ENCODE measurements around the gene LFNG. TPM values are rescaled to one million over a fixed set of nuclear protein-coding genes. Genes with fewer than 3 reads are reported as not detected.

Gene LFNG
- polyA plus RNA-seq, 1 experiment = 3.1 TPM

DNA sequence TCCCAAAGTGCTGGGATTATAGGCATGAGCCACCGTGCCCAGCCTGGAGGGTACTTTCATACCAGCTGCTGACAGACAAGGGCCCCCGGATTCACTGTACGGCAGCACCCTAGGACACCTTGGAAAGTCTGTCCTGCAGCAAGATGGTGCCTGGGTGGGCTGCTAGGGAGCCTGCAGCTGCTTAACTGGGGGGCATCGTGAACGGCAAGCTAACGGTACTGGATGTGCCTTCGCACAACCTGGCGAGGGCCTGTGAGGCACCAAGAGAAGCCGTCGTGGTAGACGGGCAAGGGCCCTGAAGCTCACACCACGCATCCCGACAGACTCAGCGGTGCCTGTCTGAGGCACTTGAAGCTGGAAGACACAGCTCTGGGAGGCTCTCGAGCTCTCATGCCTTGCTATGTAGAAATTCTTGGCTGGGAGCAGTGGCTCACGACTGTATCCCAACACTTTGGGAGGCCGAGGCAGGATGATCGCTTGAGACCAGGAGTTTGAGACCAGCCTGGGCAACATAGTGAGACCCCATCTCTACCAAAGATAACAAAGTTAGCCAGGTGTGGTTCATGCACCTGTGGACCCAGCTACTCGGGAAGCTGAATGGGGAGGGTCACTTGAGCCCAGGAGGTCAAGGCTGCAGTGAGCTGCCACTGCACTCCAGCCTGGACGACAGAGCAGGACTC is 26.3 kb downstream of the LFNG start:
- POLR2A ChIA-PET = no interaction called here

DNA sequence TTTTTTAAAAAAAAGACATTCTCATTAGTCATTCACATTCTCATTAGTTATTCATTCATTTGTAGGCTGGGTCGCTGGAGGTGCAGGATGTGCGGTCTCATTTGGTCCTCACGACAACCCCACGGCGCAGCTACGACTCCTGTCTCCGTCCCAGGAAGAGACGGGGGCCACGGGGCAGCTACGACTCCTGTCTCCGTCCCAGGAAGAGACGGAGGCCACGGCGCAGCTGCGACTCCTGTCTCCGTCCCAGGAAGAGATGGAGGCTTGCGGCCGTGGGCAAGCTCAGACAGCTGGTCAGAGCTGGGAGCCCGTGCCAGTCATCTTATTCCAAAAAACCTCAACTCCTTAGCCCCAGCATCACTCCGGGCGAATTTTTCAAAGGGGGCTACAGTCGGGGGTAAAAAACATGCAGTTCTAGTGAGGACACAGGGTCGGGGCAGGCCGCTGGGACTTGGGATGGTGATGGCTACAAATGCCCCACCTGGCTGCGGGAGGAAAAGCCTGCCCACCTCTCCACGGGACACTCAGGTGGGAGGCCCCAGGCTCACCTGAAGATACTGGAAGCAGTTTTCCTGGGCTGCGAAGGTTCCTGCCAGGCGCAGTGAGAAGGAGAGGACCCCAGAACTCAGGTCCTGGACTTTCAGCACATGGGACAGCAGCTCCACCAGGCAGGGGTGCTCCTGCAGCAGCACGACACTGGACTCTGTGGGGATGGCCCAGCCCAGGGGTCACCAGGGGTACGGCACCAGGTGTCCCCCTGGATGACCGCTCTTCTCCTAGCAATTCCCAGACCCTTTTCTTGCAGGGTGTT is 27.4 kb downstream of the LFNG start:
- peaks cover 27% of the 10 kb centered on the region for H3K36me3 ChIP-seq (ENCODE audit: control insufficient read depth, insufficient read depth, low read length)
- no peak for DNase-seq (ENCODE audit: low read depth)

More for the DNA sequence above, 26.3 kb downstream of the LFNG start:
- TF ChIP-seq, protein P1, sequence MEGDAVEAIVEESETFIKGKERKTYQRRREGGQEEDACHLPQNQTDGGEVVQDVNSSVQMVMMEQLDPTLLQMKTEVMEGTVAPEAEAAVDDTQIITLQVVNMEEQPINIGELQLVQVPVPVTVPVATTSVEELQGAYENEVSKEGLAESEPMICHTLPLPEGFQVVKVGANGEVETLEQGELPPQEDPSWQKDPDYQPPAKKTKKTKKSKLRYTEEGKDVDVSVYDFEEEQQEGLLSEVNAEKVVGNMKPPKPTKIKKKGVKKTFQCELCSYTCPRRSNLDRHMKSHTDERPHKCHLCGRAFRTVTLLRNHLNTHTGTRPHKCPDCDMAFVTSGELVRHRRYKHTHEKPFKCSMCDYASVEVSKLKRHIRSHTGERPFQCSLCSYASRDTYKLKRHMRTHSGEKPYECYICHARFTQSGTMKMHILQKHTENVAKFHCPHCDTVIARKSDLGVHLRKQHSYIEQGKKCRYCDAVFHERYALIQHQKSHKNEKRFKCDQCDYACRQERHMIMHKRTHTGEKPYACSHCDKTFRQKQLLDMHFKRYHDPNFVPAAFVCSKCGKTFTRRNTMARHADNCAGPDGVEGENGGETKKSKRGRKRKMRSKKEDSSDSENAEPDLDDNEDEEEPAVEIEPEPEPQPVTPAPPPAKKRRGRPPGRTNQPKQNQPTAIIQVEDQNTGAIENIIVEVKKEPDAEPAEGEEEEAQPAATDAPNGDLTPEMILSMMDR (IDR thresholded peaks at IDR 0.05; ENCODE audit: insufficient read depth, low read depth, low read length) = no peak
- no peak overlapping the region for H3K4me3 ChIP-seq (ENCODE audit: low read depth, low read length)
- no peak for DNase-seq (ENCODE audit: low read depth)
- no peaks in the 10 kb centered on the region for H3K27me3 ChIP-seq (ENCODE audit: control insufficient read depth, insufficient read depth, low read length)
- H3K36me3 ChIP-seq (ENCODE audit: control insufficient read depth, insufficient read depth, low read length) = peaks cover 31% of the 10 kb centered on the region
- CTCF ChIA-PET = interaction anchor here (1.2 to 1.3 kb wide), 2 partner anchors 28 to 68 kb away, joined by 3 read pairs; no protein-coding TSS in a partner anchor

DNA sequence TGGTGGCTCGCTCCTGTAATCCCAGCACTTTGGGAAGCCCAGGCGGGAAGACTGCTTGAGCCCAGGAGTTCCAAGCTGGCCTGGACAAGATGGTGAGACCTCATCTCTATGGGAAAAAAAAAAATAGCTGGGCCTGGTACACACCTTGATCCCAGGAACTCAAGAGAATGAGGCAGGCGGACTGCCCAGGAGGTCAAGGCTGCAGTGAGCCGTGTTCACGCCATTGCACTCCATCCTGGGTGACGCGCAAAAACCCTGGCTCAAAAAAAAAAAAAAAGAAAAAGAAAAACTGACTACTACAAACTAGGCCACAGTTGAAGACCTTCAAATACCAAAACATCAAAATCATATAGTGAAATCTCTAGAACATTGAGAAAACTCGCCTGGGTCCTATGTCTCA is 31.8 kb downstream of the LFNG start:
- Histone ChIP-seq H3K27me3 (ENCODE audit: control insufficient read depth, insufficient read depth, low read length) (no peaks in the 10 kb centered on the region), H3K36me3 (ENCODE audit: control insufficient read depth, insufficient read depth, low read length) (peaks cover 12% of the 10 kb centered on the region), H3K4me3 (ENCODE audit: low read depth, low read length) (no peak overlapping the region)
- DNase-seq (ENCODE audit: low read depth) = no peak
- TF ChIP-seq, protein P1 (IDR thresholded peaks at IDR 0.05; ENCODE audit: insufficient read depth, low read depth, low read length) = no peak
- POLR2A ChIA-PET = no interaction called here
- CTCF ChIA-PET = interaction anchor here (0.6 kb wide), 1 partner anchor 83 kb away, joined by 3 read pairs; no protein-coding TSS in a partner anchor

More for the DNA sequence above, 27.4 kb downstream of the LFNG start:
- TF ChIP-seq, protein P1 (IDR thresholded peaks at IDR 0.05; ENCODE audit: insufficient read depth, low read depth, low read length) = no peak
- ChIA-PET CTCF (no interaction called here), POLR2A (no interaction called here)
- Histone ChIP-seq H3K4me3 (ENCODE audit: low read depth, low read length) (no peak overlapping the region), H3K27me3 (ENCODE audit: control insufficient read depth, insufficient read depth, low read length) (no peaks in the 10 kb centered on the region)

DNA sequence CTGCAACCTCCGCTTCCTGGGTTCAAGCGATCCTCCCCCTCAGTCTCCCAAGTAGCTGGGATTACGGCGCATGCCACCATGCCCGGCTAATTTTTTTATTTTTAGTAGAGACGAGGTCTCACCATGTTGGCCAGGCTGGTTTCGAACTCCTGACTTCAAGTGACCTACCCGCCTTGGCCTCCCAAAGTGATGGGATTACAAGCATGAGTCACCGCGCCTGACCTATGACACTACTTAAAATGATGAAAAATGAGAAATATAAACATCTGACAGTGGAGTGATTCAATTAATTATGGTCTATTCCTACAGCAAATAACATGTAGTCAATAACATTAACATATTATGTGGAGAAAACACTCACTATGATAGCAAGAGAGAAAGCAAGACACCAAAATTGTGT is 33.5 kb downstream of the LFNG start:
- no peak overlapping the region for H3K4me3 ChIP-seq (ENCODE audit: low read depth, low read length)
- CTCF ChIA-PET = no interaction called here
- POLR2A ChIA-PET = no interaction called here
- H3K36me3 ChIP-seq (ENCODE audit: control insufficient read depth, insufficient read depth, low read length) = peaks cover 6% of the 10 kb centered on the region
- H3K27me3 ChIP-seq (ENCODE audit: control insufficient read depth, insufficient read depth, low read length) = no peaks in the 10 kb centered on the region
- no peak for DNase-seq (ENCODE audit: low read depth)
- TF ChIP-seq, protein P1 (IDR thresholded peaks at IDR 0.05; ENCODE audit: insufficient read depth, low read depth, low read length) = no peak

DNA sequence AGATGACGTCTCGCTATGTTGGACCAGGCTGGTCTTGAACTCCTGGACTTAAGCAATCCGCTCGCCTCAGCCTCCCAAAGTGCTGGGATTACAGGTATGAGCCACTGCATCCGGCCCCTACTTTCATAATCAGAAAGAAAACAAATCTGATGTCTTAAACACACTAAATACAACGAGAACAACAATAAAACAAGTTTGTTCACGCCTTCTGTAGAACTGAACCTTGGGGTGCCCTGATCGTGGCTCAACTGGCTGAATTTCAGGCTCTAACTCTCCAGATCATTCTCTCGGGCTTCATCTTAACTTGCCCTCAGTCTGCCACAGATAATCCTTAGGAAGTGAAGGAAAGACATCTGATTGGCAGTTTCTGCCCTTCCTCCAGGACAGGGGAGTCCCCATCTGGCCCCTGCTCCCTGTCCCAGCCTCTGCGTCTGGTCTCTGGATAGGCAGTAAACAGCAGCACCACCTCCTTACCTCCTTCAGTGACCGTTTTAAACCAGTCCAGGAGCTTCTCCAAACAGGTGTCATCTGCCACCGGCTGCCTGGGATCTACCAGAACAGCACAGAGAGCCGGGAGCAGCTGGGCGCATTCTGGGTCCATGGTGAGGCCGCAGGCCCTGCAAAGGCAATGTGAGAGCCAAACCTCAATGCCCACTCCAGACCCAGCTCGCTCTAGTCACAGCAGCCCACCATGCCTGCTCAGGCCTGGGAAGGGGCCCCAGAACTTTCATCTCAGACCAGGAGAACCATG is 34.4 kb downstream of the LFNG start:
- ChIA-PET CTCF (interaction anchor here (1.2 kb wide), 1 partner anchor 37 kb away, joined by 3 read pairs; no protein-coding TSS in a partner anchor), POLR2A (no interaction called here)

More for the DNA sequence above, 34.4 kb downstream of the LFNG start:
- DNase-seq (ENCODE audit: low read depth) = no peak
- H3K4me3 ChIP-seq (ENCODE audit: low read depth, low read length) = peak overlapping the region; percentile 85
- peaks cover 4% of the 10 kb centered on the region; the same call in 1 of the 2 replicates for H3K36me3 ChIP-seq (ENCODE audit: control insufficient read depth, insufficient read depth, low read length)
- no peaks in the 10 kb centered on the region for H3K27me3 ChIP-seq (ENCODE audit: control insufficient read depth, insufficient read depth, low read length)
- TF ChIP-seq, protein P1 (IDR thresholded peaks at IDR 0.05; ENCODE audit: insufficient read depth, low read depth, low read length) = no peak

All from BJ (cell line).